Mucosa of descending colon (tissue), 3 donors: Measurements from ENCODE around the gene SPRYD3. TPM values are rescaled to one million over a fixed set of nuclear protein-coding genes. Genes with fewer than 3 reads are reported as not detected.

ENCODE experiments used
- ATAC-seq: fragments of 200-7000 bp; cut with Tn5 transposase; one replicate; pipeline ENCODE4 v1.9.1; 2020; ENCODE audit warnings: mild to moderate bottlenecking, moderate library complexity
- DNase-seq, 3 donors: peaks; one replicate each; pipeline ENCODE4 v3.0.0-alpha.2; 2020
- H3K36me3 ChIP-seq: fragments of 200-600 bp; one replicate; pipeline ENCODE4 v1.8.0; 2021; ENCODE audit warnings: low read depth, mild to moderate bottlenecking
- H3K4me1 ChIP-seq: fragments of 200-600 bp; one replicate; pipeline ENCODE4 v1.8.0; 2021; ENCODE audit warnings: low read depth, mild to moderate bottlenecking
- H3K4me3 ChIP-seq: fragments of 200-600 bp; one replicate; pipeline ENCODE4 v1.8.0; 2021; ENCODE audit warnings: mild to moderate bottlenecking
- H3K9me3 ChIP-seq: fragments of 200-600 bp; one replicate; pipeline ENCODE4 v1.8.0; 2021; ENCODE audit warnings: mild to moderate bottlenecking
- intact Hi-C, 2 donors: fragments of 100-400 bp; cut with DNase I in 1 of 2; cut with micrococcal nuclease in 1 of 2; formaldehyde crosslinking; loops; one replicate each; pipeline versions ENCODE4 v1.11.0 to v1.11.1; 2022; cut with DNase I, micrococcal nuclease
- total RNA-seq, 3 donors: library from RNA; stranded (reverse); fragmentation: NEBNext Ultra II Directional in 2 of 3; extraction: Animal tissue kit (Norgen Biotek cat#: 25700) in 2 of 3; gene quantifications; one replicate each; pipeline versions ENCODE4 v1.2.1 to v1.2.4, GENCODE V29; 2021 to 2023
- TF ChIP-seq, protein P1 (sequence below): fragments of 200-600 bp; IDR thresholded peaks from one replicate; pipeline ENCODE4 v1.8.0; 2022; ENCODE audit warnings: antibody characterized with exemption, mild to moderate bottlenecking
- donor health status: DM: no; HTN: no; CAD: no; lungs with moderate emphysema.
- donor health status: DM: no; HTN: no; CAD: no.
- donor health status: DM: no; HTN: yes; CAD: no.

SPRYD3 gene
- total RNA-seq, 3 donors from 2014 or later, result 27.3 to 51.0 (median 32.5) TPM

DNA sequence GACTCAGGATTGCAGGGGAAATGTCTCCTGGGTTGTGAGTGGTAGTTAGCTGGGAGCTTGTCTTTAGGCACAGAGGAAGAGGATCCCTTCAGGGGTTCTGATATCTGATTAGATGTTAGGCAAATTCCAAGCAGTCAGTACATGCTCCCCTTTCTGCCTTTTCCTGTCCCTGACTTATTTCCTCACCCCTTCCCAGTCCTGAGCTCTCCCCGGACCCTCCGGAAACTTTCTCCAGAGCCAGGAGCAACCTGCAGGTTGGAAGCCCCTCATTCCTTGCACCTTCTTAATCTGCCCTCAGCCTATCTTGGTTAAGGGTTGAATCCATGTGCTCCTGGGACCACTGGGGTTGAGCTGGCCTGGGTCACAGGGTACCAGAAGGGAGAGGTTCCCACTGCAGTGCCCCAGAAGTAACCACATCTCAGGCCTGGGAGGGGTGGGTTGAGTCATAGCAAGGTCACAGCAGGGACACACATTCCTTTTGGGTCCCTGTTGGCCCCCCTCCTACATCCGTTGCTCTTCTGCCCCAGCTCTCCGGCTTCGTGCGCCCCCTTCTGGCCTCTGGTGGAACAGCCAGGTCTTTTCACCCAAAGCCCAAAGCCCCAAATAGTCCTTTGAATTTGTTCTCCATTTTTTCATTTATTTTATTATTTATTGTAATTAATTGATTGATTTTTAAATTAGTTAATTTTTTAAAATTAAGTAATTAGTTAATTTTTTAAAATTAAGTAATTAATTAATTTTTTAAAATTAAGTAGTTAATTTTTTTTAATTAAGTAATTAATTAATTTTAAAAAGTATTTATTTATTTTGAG lies 20.1 kb upstream of the SPRYD3 start:
- TF ChIP-seq, protein P1, sequence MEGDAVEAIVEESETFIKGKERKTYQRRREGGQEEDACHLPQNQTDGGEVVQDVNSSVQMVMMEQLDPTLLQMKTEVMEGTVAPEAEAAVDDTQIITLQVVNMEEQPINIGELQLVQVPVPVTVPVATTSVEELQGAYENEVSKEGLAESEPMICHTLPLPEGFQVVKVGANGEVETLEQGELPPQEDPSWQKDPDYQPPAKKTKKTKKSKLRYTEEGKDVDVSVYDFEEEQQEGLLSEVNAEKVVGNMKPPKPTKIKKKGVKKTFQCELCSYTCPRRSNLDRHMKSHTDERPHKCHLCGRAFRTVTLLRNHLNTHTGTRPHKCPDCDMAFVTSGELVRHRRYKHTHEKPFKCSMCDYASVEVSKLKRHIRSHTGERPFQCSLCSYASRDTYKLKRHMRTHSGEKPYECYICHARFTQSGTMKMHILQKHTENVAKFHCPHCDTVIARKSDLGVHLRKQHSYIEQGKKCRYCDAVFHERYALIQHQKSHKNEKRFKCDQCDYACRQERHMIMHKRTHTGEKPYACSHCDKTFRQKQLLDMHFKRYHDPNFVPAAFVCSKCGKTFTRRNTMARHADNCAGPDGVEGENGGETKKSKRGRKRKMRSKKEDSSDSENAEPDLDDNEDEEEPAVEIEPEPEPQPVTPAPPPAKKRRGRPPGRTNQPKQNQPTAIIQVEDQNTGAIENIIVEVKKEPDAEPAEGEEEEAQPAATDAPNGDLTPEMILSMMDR, result peak; percentile 97
- intact Hi-C loops, result loop anchor here in 1 of 2 donors (5.0 kb wide), 1 partner anchor 37 kb away; no protein-coding TSS in a partner anchor

GRCh38 chr12:53098354-53098981 lies 19.3 kb upstream of the SPRYD3 start:
- Histone ChIP-seq H3K4me1 (peaks cover 17% of the 10 kb centered on the region), H3K4me3 (no peak overlapping the region), H3K36me3 (no peaks in the 10 kb centered on the region), H3K9me3 (no peaks in the 10 kb centered on the region)
- ATAC-seq (peak; percentile 5), DNase-seq (no peak)
- intact Hi-C loops, result loop anchor here in 1 of 2 donors (5.0 kb wide), 1 partner anchor 36 kb away; no protein-coding TSS in a partner anchor
- TF ChIP-seq, protein P1, result no peak

More for the DNA sequence above, 20.1 kb upstream of the SPRYD3 start:
- DNase-seq (peak; percentile 86 to 91 (median 89)), ATAC-seq (peak; percentile 66)
- Histone ChIP-seq H3K4me3 (no peak overlapping the region), H3K36me3 (no peaks in the 10 kb centered on the region), H3K9me3 (no peaks in the 10 kb centered on the region), H3K4me1 (peaks cover 17% of the 10 kb centered on the region)

DNA sequence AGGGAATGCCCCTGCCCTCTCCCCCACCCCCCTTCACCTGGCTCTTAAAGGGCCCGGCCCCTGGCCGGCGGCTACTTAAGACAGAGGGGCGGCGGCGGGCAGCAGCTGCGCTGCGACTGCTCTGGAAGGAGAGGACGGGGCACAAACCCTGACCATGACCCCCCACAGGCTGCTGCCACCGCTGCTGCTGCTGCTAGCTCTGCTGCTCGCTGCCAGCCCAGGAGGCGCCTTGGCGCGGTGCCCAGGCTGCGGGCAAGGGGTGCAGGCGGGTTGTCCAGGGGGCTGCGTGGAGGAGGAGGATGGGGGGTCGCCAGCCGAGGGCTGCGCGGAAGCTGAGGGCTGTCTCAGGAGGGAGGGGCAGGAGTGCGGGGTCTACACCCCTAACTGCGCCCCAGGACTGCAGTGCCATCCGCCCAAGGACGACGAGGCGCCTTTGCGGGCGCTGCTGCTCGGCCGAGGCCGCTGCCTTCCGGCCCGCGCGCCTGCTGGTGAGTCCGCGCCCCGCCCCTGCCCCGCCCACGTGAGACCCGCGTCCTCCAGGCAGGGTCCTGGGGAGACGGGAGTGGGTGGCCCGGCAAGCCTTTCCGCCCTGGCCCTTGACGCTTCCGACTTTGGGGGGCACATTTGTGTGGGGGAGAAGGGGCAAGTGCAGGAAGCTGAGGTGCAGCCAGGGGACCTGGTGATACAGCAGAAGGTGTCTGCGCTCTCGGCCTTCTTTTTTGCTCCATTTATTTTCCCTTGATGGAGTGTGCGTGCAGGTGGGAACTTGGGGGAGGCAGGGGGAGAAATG lies 18.6 kb upstream of the SPRYD3 start, which contains the start of gene IGFBP6:
IGFBP6 (plus strand) TSS at position 104 of the 790 bp plus-strand sequence; CDS start at position 155, 51 bp downstream.
- TF ChIP-seq, protein P1, result no peak
- Histone ChIP-seq H3K4me3 (no peak within 1 kb of the TSS), H3K36me3 (no peaks in the 10 kb centered on the region), H3K4me1 (peaks cover 17% of the 10 kb centered on the region), H3K9me3 (no peaks in the 10 kb centered on the region)
- ATAC-seq (peak; percentile 69), DNase-seq (peak; percentile 64 to 81 (median 75))
- intact Hi-C loops, result loop anchor here in 1 of 2 donors (5.0 kb wide), 1 partner anchor 35 kb away; no protein-coding TSS in a partner anchor

- Histone ChIP-seq H3K36me3 (no peaks in the 10 kb centered on the region), H3K4me1 (peaks cover 11% of the 10 kb centered on the region), H3K4me3 (no peak overlapping the region), H3K9me3 (no peaks in the 10 kb centered on the region)
- TF ChIP-seq, protein P1, result no peak
- no peak for DNase-seq
- ATAC-seq, result peak; percentile 9
- intact Hi-C loops, result loop anchor here in 1 of 2 donors (5.0 kb wide), 1 partner anchor 35 kb away; no protein-coding TSS in a partner anchor
Observed at GRCh38 chr12:53097207-53097563, 18.0 kb upstream of the SPRYD3 start.

DNA sequence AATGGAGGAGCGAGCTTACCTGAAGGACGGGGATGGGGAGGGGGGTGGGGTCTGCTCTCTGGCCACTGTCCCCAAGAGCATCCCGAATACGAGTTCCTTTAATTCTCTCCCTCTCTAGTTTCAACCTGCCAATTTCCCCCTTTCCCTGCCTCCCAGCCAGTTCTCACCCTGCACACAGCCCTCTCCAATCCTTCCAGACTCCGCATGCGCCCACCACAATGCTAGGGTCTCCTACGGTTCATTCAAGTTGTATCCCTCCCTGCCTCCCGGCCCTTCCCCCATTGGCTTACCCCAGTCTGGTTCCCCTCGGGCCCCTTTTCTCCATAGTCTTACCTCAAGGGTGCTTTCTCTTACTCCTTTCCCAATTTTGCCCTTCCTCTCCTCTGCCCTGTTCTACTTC lies 17.6 kb upstream of the SPRYD3 start:
- TF ChIP-seq, protein P1, result no peak
- Histone ChIP-seq H3K4me3 (no peak overlapping the region), H3K9me3 (no peaks in the 10 kb centered on the region), H3K4me1 (peaks cover 11% of the 10 kb centered on the region), H3K36me3 (no peaks in the 10 kb centered on the region)
- intact Hi-C loops, result loop anchor here in 1 of 2 donors (5.0 kb wide), 1 partner anchor 34 kb away; no protein-coding TSS in a partner anchor
- ATAC-seq (no peak), DNase-seq (no peak)
